ENCODE results near the gene SPATA13. TPM values are rescaled to one million over a fixed set of nuclear protein-coding genes. Genes with fewer than 3 reads are reported as not detected.

Gene SPATA13
- polyA plus RNA-seq, 1 experiment: 12.0 TPM

DNA sequence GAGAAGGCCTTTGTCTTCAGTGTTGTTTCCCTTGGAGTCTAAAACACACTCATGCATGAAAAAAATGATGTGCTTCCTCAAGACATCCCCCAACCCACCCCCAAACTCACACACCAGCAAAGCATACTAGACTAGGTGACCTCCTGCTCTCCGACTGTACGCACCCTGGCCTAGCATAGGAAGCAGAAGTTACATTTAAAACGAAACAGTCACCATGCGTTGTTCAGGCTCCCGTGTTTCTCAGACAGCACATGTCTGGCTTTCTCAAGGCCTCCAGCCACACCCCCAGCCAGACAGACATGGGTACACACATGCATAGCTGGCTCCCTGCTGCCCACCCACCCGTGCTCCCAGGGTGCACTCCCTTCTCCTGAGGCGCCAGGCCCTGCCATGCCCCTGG lies 120.2 kb downstream of the SPATA13 start:
- Histone ChIP-seq H3K4me3 (ENCODE audit: low read depth, low read length) (no peak overlapping the region), H3K27me3 (ENCODE audit: control insufficient read depth, insufficient read depth, low read length) (no peaks in the 10 kb centered on the region), H3K27ac (ENCODE audit: low read depth, low read length) (no peak overlapping the region), H3K9me3 (ENCODE audit: control insufficient read depth, insufficient read depth, low read length) (no peaks in the 10 kb centered on the region)
- ChIA-PET POLR2A (no interaction called here), CTCF (interaction anchor here (1.0 kb wide), 1 partner anchor 52 kb away, joined by 5 read pairs; no protein-coding TSS in a partner anchor)
- DNase-seq (ENCODE audit: low read depth, low spot score): no peak
- TF ChIP-seq, protein P1, sequence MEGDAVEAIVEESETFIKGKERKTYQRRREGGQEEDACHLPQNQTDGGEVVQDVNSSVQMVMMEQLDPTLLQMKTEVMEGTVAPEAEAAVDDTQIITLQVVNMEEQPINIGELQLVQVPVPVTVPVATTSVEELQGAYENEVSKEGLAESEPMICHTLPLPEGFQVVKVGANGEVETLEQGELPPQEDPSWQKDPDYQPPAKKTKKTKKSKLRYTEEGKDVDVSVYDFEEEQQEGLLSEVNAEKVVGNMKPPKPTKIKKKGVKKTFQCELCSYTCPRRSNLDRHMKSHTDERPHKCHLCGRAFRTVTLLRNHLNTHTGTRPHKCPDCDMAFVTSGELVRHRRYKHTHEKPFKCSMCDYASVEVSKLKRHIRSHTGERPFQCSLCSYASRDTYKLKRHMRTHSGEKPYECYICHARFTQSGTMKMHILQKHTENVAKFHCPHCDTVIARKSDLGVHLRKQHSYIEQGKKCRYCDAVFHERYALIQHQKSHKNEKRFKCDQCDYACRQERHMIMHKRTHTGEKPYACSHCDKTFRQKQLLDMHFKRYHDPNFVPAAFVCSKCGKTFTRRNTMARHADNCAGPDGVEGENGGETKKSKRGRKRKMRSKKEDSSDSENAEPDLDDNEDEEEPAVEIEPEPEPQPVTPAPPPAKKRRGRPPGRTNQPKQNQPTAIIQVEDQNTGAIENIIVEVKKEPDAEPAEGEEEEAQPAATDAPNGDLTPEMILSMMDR (IDR thresholded peaks at IDR 0.05; ENCODE audit: low read depth, low read length): no peak

DNA sequence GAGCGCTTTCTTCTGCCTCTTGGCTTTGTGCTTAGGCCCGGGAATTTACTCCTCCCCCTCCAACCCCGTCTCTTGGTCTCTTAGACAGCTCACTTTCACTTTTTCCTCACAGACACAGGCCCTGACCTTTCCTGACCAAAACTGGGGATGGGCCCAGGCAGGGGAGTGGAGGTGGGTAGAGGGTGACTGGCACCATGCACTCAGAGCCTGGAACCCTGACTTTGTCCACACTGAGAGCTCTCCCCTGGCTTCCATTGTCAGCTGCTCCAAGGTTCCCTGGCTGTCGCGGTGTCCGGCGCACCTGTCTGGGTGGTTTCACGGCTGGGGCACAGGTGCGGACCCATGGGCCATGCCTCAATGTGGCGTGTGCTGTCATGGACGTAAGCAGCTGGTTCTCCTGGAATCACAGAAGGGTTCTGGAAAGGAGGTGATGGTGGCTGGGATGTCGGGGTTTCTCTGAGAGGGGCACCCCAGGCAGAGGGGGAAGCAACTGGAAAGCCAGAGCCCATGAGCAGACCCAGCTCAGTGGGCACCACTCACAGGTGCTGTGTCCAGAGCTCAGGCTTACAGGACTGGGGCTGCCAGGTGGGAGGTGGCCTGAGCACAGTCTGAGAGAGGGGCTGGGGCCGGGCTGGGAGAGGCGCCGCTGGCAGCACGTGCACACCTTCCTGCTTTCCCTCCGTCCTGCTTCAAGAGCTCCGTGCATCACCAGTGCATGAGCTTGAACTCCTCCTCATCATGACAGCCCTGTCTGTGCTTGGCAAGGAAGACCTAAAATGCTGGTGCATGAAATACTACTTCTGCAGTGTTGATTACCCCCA lies 120.9 kb downstream of the SPATA13 start:
- Histone ChIP-seq H3K4me3 (ENCODE audit: low read depth, low read length) (no peak overlapping the region), H3K27me3 (ENCODE audit: control insufficient read depth, insufficient read depth, low read length) (no peaks in the 10 kb centered on the region), H3K9me3 (ENCODE audit: control insufficient read depth, insufficient read depth, low read length) (no peaks in the 10 kb centered on the region), H3K27ac (ENCODE audit: low read depth, low read length) (no peak overlapping the region)
- ChIA-PET CTCF (interaction anchor here (1.0 kb wide), 1 partner anchor 53 kb away, joined by 5 read pairs; no protein-coding TSS in a partner anchor), POLR2A (no interaction called here)
- DNase-seq (ENCODE audit: low read depth, low spot score): no peak
- TF ChIP-seq, protein P1 (IDR thresholded peaks at IDR 0.05; ENCODE audit: low read depth, low read length): no peak

DNA sequence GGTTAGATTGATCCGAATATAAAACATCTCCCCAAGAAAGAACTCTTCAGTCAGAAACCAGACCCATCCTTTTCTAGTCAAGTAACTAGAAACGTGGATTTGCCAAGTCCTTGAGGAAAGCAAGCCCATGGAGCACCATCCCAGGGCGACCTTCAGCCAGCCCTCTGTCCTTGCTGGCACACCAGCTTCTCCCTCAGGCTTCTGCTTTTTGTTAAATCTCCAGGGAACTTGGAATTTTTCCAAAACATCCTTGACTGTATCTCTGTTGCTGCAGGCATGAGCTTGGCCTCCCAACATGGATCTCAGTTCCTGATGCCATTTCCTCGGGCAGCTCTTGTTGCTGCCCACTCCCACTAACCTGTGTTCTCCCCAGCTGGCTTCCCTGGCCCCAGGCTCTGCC lies 121.7 kb downstream of the SPATA13 start:
- Histone ChIP-seq H3K27ac (ENCODE audit: low read depth, low read length) (no peak overlapping the region), H3K27me3 (ENCODE audit: control insufficient read depth, insufficient read depth, low read length) (no peaks in the 10 kb centered on the region), H3K4me3 (ENCODE audit: low read depth, low read length) (no peak overlapping the region), H3K9me3 (ENCODE audit: control insufficient read depth, insufficient read depth, low read length) (no peaks in the 10 kb centered on the region)
- POLR2A ChIA-PET: no interaction called here
- TF ChIP-seq, protein P1 (IDR thresholded peaks at IDR 0.05; ENCODE audit: low read depth, low read length): no peak
- no peak for DNase-seq (ENCODE audit: low read depth, low spot score)
- CTCF ChIA-PET: no interaction called here

DNA sequence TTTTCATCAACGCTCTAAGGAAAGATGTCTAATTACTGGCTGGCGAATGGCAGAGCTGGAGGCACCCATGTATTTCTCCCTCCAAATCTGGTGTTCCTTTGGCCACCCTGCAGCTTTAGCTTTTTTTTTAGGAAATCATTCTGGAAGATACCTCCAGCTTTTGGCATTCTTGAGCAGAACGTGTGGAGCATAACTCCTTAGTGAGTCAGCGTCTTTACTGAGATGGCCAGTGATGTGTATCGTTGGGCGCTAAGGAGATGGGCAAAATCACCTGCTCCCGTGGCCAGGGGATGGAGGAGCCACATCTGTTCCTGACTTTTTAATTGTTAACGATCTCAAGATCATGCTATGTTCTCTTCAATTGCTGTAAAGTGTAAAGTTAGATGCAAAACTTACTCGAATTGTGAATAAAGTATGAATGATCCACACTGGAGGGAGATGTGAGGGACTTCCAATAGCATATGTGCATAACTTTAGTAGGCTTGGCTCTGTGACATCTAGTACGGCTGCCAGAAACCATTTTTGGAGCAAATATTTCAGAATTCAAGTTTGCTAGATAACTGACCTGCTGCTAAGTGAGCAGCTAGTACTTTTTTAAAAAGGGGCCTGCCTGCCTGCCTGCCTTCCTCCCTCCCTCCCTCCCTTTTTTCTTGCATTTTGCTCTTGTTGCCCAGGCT lies 124.5 kb downstream of the SPATA13 start:
- CTCF ChIA-PET: interaction anchor here (0.6 kb wide), 1 partner anchor 296 kb away, joined by 3 read pairs; no protein-coding TSS in a partner anchor
- Histone ChIP-seq H3K27ac (ENCODE audit: low read depth, low read length) (no peak overlapping the region), H3K27me3 (ENCODE audit: control insufficient read depth, insufficient read depth, low read length) (no peaks in the 10 kb centered on the region), H3K9me3 (ENCODE audit: control insufficient read depth, insufficient read depth, low read length) (no peaks in the 10 kb centered on the region), H3K4me3 (ENCODE audit: low read depth, low read length) (no peak overlapping the region)
- POLR2A ChIA-PET: no interaction called here
- TF ChIP-seq, protein P1 (IDR thresholded peaks at IDR 0.05; ENCODE audit: low read depth, low read length): no peak
- no peak for DNase-seq (ENCODE audit: low read depth, low spot score)

DNA sequence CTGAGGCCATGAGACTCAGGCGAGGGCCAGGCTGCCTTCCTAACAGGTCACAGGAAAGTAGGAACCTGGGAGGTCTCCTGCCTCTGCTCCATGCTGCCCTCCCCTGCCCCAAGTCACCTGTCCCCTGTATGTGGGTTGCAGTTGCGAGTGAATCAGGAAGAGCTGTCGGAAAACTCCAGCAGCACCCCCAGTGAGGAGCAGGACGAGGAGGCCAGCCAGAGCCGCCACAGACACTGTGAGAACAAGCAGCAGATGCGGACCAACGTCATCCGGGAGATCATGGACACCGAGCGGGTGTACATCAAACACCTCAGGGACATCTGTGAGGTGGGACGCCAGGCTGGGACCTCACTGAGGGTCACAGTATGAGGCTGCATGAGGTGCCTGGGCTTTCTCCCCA lies 126.1 kb downstream of the SPATA13 start:
- Histone ChIP-seq H3K4me3 (ENCODE audit: low read depth, low read length) (no peak overlapping the region), H3K9me3 (ENCODE audit: control insufficient read depth, insufficient read depth, low read length) (no peaks in the 10 kb centered on the region), H3K27ac (ENCODE audit: low read depth, low read length) (no peak overlapping the region), H3K27me3 (ENCODE audit: control insufficient read depth, insufficient read depth, low read length) (no peaks in the 10 kb centered on the region)
- no peak for DNase-seq (ENCODE audit: low read depth, low spot score)
- TF ChIP-seq, protein P1 (IDR thresholded peaks at IDR 0.05; ENCODE audit: low read depth, low read length): no peak
- ChIA-PET POLR2A (no interaction called here), CTCF (no interaction called here)

Data from AG04450 (cell line).